GM23338 (cell line): ENCODE data around the gene CNST. TPM values are rescaled to one million over a fixed set of nuclear protein-coding genes. Genes with fewer than 3 reads are reported as not detected.
A peak's percentile ranks its signal among the peaks of the same experiment; 100 is the strongest.

ENCODE experiments used
- ATAC-seq: fragments of 200-7000 bp; cut with Tn5 transposase; 3 replicates; pipeline ENCODE4 v1.9.1; 2020
- DNase-seq: peaks from one replicate; pipeline ENCODE4 v3.0.0-alpha.2; 2015; ENCODE audit warnings: low spot score
- H2AFZ ChIP-seq: fragments of 200-600 bp; sonication (generic); 2 replicates; pipeline ENCODE4 v1.8.0; 2016; ENCODE audit warnings: antibody characterized with exemption, mild to moderate bottlenecking, moderate library complexity
- H3F3A ChIP-seq: fragments of 200-600 bp; sonication (generic); replicated peaks from 2 replicates; pipeline ENCODE4 v1.8.0; 2017; ENCODE audit warnings: antibody characterized with exemption, mixed run types, low read depth
- H3K27ac ChIP-seq: fragments of 200-600 bp; sonication (generic); 2 replicates; pipeline ENCODE4 v1.6.1; 2016; ENCODE audit warnings: low read depth
- H3K27me3 ChIP-seq: fragments of 200-600 bp; sonication (generic); 2 replicates; pipeline ENCODE4 v1.8.0; 2016; ENCODE audit warnings: mild to moderate bottlenecking, mixed run types, moderate library complexity; ENCODE audit not compliant: insufficient read depth
- H3K36me3 ChIP-seq: fragments of 200-600 bp; sonication (generic); 2 replicates; pipeline ENCODE4 v1.8.0; 2016; ENCODE audit warnings: mild to moderate bottlenecking; ENCODE audit not compliant: insufficient read depth
- H3K4me1 ChIP-seq: fragments of 200-600 bp; sonication (generic); 2 replicates; pipeline ENCODE4 v1.8.0; 2016; ENCODE audit warnings: mild to moderate bottlenecking, moderate library complexity; ENCODE audit not compliant: insufficient read depth
- H3K4me2 ChIP-seq: fragments of 200-600 bp; sonication (generic); 2 replicates; pipeline ENCODE4 v1.7.1; 2017; ENCODE audit warnings: mixed run types
- H3K4me3 ChIP-seq: fragments of 200-600 bp; sonication (generic); 2 replicates; pipeline ENCODE4 v1.6.1; 2016; ENCODE audit warnings: mixed run types
- H3K79me2 ChIP-seq: fragments of 200-600 bp; sonication (generic); replicated peaks from 2 replicates; pipeline ENCODE4 v1.8.0; 2017; ENCODE audit warnings: mild to moderate bottlenecking; ENCODE audit not compliant: insufficient read depth
- H3K9me2 ChIP-seq: fragments of 200-600 bp; sonication (generic); 2 replicates; pipeline ENCODE4 v1.8.0; 2017; ENCODE audit not compliant: insufficient read depth
- H4K20me1 ChIP-seq: fragments of 200-600 bp; sonication (generic); replicated peaks from 2 replicates; pipeline ENCODE4 v1.8.0; 2017; ENCODE audit warnings: mild to moderate bottlenecking; ENCODE audit not compliant: insufficient read depth
- H3K27ac Mint-ChIP-seq: 2 replicates; pipeline ENCODE4 v1.8.0; 2020; ENCODE audit warnings: inconsistent platforms, mild to moderate bottlenecking, moderate library complexity, mixed read lengths
- H3K27me3 Mint-ChIP-seq: 3 replicates; pipeline ENCODE4 v1.8.0; 2022; ENCODE audit warnings: low read depth, mild to moderate bottlenecking, moderate library complexity, mixed read lengths, inconsistent platforms; ENCODE audit not compliant: insufficient read depth, poor library complexity
- H3K36me3 Mint-ChIP-seq: 3 replicates; pipeline ENCODE4 v1.8.0; 2021; ENCODE audit warnings: low read depth, mild to moderate bottlenecking, inconsistent platforms, moderate library complexity, mixed read lengths
- H3K4me1 Mint-ChIP-seq: 3 replicates; pipeline ENCODE4 v1.8.0; 2020; ENCODE audit warnings: mild to moderate bottlenecking, inconsistent platforms, mixed read lengths
- H3K4me3 Mint-ChIP-seq: 3 replicates; pipeline ENCODE4 v1.8.0; 2021; ENCODE audit warnings: moderate library complexity, mild to moderate bottlenecking, inconsistent platforms, mixed read lengths
- H3K9me3 Mint-ChIP-seq: 3 replicates; pipeline ENCODE4 v1.8.0; 2020; ENCODE audit warnings: moderate library complexity, mild to moderate bottlenecking, inconsistent platforms, mixed read lengths
- CTCF ChIP-seq, 2 experiments: fragments of 200-600 bp in 1 of 2; sonication (generic) in 1 of 2; conservative IDR thresholded peaks; 2 replicates each; pipeline versions ENCODE4 v1.5.1 to v1.6.1; 2016 to 2017; ENCODE audit warnings: antibody characterized with exemption in 2 of 2, low read depth in 2 of 2, mild to moderate bottlenecking in 2 of 2, moderate library complexity in 1 of 2
- ETS1 ChIP-seq: IDR thresholded peaks from 2 replicates; pipeline ENCODE4 v1.6.1; 2016; ENCODE audit warnings: antibody characterized with exemption
- EZH2 ChIP-seq: fragments of 200-600 bp; sonication (generic); IDR thresholded peaks from one replicate; pipeline ENCODE4 v1.8.0; 2017; ENCODE audit warnings: antibody characterized with exemption, mild to moderate bottlenecking, low read depth; ENCODE audit not compliant: unreplicated experiment
- EZH2phosphoT487 ChIP-seq: fragments of 200-600 bp; sonication (generic); IDR thresholded peaks from one replicate; pipeline ENCODE4 v1.8.1; 2018; ENCODE audit warnings: antibody characterized with exemption; ENCODE audit not compliant: unreplicated experiment
- JUNB ChIP-seq: IDR thresholded peaks from one replicate; pipeline ENCODE4 v1.6.1; 2016; ENCODE audit warnings: antibody characterized with exemption; ENCODE audit not compliant: unreplicated experiment
- NANOG ChIP-seq: IDR thresholded peaks from 2 replicates; pipeline ENCODE4 v1.6.1; 2016; ENCODE audit warnings: antibody characterized with exemption, borderline replicate concordance
- POLR2AphosphoS5 ChIP-seq: IDR thresholded peaks from 2 replicates; pipeline ENCODE4 v1.6.1; 2016; ENCODE audit warnings: antibody characterized with exemption, low read depth
- REST ChIP-seq: IDR thresholded peaks from one replicate; pipeline ENCODE4 v1.6.1; 2018; ENCODE audit warnings: antibody characterized with exemption; ENCODE audit not compliant: unreplicated experiment
- STAT1 ChIP-seq: IDR thresholded peaks from one replicate; pipeline ENCODE4 v1.6.1; 2016; ENCODE audit warnings: antibody characterized with exemption; ENCODE audit not compliant: unreplicated experiment
- ZNF114 ChIP-seq: fragments of 250-450 bp; sonication (Bioruptor Pico); IDR thresholded peaks from 2 replicates; pipeline ENCODE4 v1.5.0; 2020; ENCODE audit warnings: mild to moderate bottlenecking, moderate library complexity
- ZNF462 ChIP-seq: fragments of 250-450 bp; sonication (Bioruptor Pico); IDR thresholded peaks from 2 replicates; pipeline ENCODE4 v1.5.0; 2020; ENCODE audit warnings: mild to moderate bottlenecking, moderate library complexity
- polyA plus RNA-seq: library from polyadenylated mRNA; unstranded; fragments of >200 nt; fragmentation: Nextera tagmentation; extraction: Ambion mirVana; gene quantifications from 2 replicates; pipeline ENCODE4 v1.2.1, GENCODE V29; 2016
- total RNA-seq: library from RNA; depleted of rRNA; stranded (reverse); fragments of >200 nt; shearing (Covaris generic); gene quantifications from 2 replicates; pipeline ENCODE4 v1.2.3, GENCODE V29; 2014

Gene CNST
- total and polyA plus RNA-seq, 2 experiments from 2014 or later: 8.1 to 17.6 TPM

GRCh38 chr1:246540738-246541491 is 25.3 kb upstream of the CNST start:
- H3K9me3 Mint-ChIP-seq: no peaks in the 10 kb centered on the region; the same call in 2 of the 3 replicates

More at GRCh38 chr1:246540738-246541491, 25.3 kb upstream of the CNST start:
- DNase-seq (no peak), ATAC-seq (no peak)
- Mint-ChIP-seq H3K4me3 (no peak overlapping the region), H3K27me3 (peaks cover 3% of the 10 kb centered on the region), H3K36me3 (peaks cover 33% of the 10 kb centered on the region), H3K27ac (no peak overlapping the region), H3K4me1 (peaks cover 3% of the 10 kb centered on the region; the same call in 2 of the 3 replicates)
- no peaks in the 10 kb centered on the region for H3K27me3 ChIP-seq
- no peak overlapping the region for H3K4me2 ChIP-seq
- no peaks in the 10 kb centered on the region; the same call in 1 of the 2 replicates for H4K20me1 ChIP-seq
- H3K79me2 ChIP-seq: no peaks in the 10 kb centered on the region
- no peak overlapping the region for H3K4me3 ChIP-seq
- 0 out of 2 replicates have a peak overlapping the region, but pooled peaks have one; percentile 18 for H3K27ac ChIP-seq
- no peaks in the 10 kb centered on the region for H3K9me2 ChIP-seq
- H3K36me3 ChIP-seq: peaks cover 21% of the 10 kb centered on the region
- H3K4me1 ChIP-seq: 0 out of 2 replicates have a peak, but pooled peaks cover 7% of the 10 kb centered on the region
- H2AFZ ChIP-seq: no peak overlapping the region
- TF ChIP-seq CTCF (conservative IDR thresholded peaks at IDR 0.05; ENCODE audit: low read depth in 2 of 2) (no peak), EZH2 (no peak), STAT1 (no peak), JUNB (no peak), ZNF462 (CRISPR knock-in tag) (no peak), ZNF114 (CRISPR knock-in tag) (no peak), POLR2AphosphoS5 (no peak), EZH2phosphoT487 (no peak), ETS1 (no peak), NANOG (no peak), REST (no peak)
- no peaks in the 10 kb centered on the region for H3F3A ChIP-seq
